Activated naive CD4-positive, alpha-beta T cell treated with anti-CD3 and anti-CD28 coated beads for 36 hours (primary cell): Measurements from ENCODE around the gene CDK14. TPM values are rescaled to one million over a fixed set of nuclear protein-coding genes. Genes with fewer than 3 reads are reported as not detected.
"Not testable (repeated sequence)": the region's sequence is repeated elsewhere in the genome, so short reads cannot be mapped to it uniquely, and the experiment has no call there.

ENCODE experiments used
- CTCF ChIA-PET: fragments of 350-600 bp; sonication (Branson Sonifier 250); formaldehyde crosslinking; loops from one replicate; lab custom pipeline; 2021; ENCODE audit warnings: antibody characterized with exemption; lab: Charles Lee
- DNase-seq: peaks from one replicate; pipeline ENCODE4 v3.0.0-alpha.2; 2020
- H3K27ac Mint-ChIP-seq: one replicate; pipeline ENCODE4 v1.8.0; 2021; ENCODE audit warnings: mild to moderate bottlenecking, mixed read lengths
- H3K27me3 Mint-ChIP-seq: one replicate; pipeline ENCODE4 v1.8.0; 2021; ENCODE audit warnings: low read depth, mixed read lengths
- H3K36me3 Mint-ChIP-seq: one replicate; pipeline ENCODE4 v1.8.0; 2021; ENCODE audit warnings: low read depth, mixed read lengths
- H3K4me1 Mint-ChIP-seq: one replicate; pipeline ENCODE4 v1.8.0; 2021; ENCODE audit warnings: low read depth, mixed read lengths
- H3K4me3 Mint-ChIP-seq: one replicate; pipeline ENCODE4 v1.8.0; 2021; ENCODE audit warnings: mild to moderate bottlenecking, moderate library complexity, mixed read lengths
- H3K9me3 Mint-ChIP-seq: one replicate; pipeline ENCODE4 v1.8.0; 2021; ENCODE audit warnings: mixed read lengths
- intact Hi-C: fragments of 100-400 bp; cut with micrococcal nuclease; formaldehyde crosslinking; loops from one replicate; pipeline ENCODE4 v1.15.1; 2023
- total RNA-seq, 2 experiments: library from RNA; stranded (reverse); gene quantifications; one replicate each; pipeline ENCODE4 v1.2.3, GENCODE V29; 2021

The CDK14 gene
- total RNA-seq, 2 experiments from 2014 or later = 0.42 to 0.81 TPM

DNA sequence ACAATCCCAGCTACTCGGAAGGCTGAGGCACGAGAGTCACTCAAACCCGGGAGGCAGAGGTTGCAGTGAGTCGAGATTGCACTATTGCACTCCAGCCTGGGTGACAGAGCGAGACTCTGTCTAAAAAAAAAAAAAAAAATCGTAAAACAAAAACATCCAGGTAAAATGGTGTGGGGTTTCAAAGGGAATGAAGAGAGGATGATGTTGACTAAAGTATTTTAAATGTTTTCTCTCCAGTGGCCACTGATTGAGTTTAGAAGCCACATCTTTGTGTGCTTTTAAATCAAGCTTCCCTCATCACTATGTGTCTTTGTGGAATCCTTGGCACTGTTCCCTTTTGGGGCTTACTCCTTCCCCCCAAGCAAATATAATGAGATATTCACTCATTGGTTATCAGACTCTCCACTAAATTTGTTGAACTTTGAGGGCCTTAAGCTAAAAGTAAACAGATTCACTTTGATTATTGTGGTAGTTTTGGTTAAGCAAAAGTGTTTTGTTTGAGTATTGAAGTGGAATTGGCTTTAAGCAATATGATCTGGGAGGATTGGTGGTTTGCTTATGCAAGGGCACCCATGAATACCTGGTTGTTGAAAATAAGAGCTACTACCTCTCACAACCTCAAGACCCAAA, 162.9 kb downstream of the CDK14 start:
- no peak for DNase-seq
- no peaks in the 10 kb centered on the region for H3K4me1 Mint-ChIP-seq
- H3K27me3 Mint-ChIP-seq = no peaks in the 10 kb centered on the region
- H3K27ac Mint-ChIP-seq = no peak overlapping the region
- H3K36me3 Mint-ChIP-seq = no peaks in the 10 kb centered on the region
- H3K4me3 Mint-ChIP-seq = no peak overlapping the region
- intact Hi-C loops = no loop called here
- H3K9me3 Mint-ChIP-seq = no peaks in the 10 kb centered on the region
- CTCF ChIA-PET = no interaction called here

DNA sequence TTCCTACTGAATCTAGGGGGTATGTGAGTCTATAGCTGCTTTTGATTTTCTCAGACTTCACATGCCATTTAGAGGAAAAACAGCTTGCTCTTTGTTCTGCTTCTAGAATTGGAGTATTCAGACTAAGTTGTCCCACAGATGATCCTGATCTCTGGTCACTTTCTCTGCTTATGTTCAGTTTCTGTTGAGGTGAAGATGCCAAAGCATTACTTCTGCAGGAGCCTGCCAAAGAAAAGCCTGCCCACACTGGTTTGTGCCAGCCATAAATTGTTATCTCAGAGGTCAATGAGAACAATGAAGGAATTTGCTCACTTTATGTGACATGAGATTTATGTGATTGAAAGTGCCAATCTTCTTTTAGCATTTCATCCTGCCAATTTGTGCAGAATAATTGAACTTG, 163.6 kb downstream of the CDK14 start:
- H3K36me3 Mint-ChIP-seq = no peaks in the 10 kb centered on the region
- no peaks in the 10 kb centered on the region for H3K27me3 Mint-ChIP-seq
- intact Hi-C loops = no loop called here
- no peaks in the 10 kb centered on the region for H3K9me3 Mint-ChIP-seq
- DNase-seq = no peak
- H3K4me1 Mint-ChIP-seq = no peaks in the 10 kb centered on the region
- CTCF ChIA-PET = no interaction called here
- H3K27ac Mint-ChIP-seq = no peak overlapping the region
- no peak overlapping the region for H3K4me3 Mint-ChIP-seq

DNA sequence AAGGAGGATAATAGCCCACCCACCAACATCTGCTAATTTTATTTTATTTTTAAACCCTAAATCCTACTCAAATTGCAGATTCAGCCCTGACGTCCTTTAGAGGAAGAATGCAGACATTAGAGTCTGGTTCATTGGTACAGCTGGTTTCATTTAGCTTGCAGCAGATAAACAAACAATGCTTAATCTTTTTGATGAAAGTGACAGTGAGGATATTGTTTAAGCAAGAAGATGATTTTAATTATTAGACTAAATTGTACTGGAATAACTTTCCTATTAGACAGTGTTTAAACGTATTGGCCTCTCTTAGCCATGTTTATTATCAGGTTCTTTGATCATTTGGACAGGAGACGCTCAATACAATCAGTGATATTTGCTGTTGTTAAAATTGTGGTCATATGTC, 164.8 kb downstream of the CDK14 start:
- Mint-ChIP-seq H3K9me3 (no peaks in the 10 kb centered on the region), H3K27ac (no peak overlapping the region), H3K4me3 (no peak overlapping the region), H3K36me3 (no peaks in the 10 kb centered on the region), H3K27me3 (no peaks in the 10 kb centered on the region), H3K4me1 (no peaks in the 10 kb centered on the region)
- intact Hi-C loops = no loop called here
- no peak for DNase-seq
- CTCF ChIA-PET = no interaction called here

DNA sequence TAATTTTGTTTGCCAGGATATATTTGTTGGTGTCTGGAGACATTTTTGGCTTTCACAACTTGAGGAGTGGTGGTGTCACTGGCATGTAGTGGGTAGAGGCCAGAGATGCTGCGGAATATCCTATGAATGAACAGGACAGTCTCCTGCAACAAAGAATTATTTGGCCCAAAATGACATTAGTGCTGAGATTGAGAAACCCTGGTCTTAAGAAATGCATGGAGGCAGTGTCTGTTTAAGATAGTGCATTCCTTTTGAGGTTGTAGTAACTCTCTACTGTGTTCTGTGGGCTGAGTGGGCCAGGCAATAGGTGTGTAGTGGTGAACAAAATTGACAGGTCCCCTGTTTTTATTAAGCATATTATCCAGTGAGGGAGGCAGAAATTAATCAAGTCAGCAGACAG, 165.5 kb downstream of the CDK14 start:
- Mint-ChIP-seq H3K9me3 (no peaks in the 10 kb centered on the region), H3K27ac (no peak overlapping the region), H3K27me3 (no peaks in the 10 kb centered on the region), H3K36me3 (no peaks in the 10 kb centered on the region), H3K4me3 (no peak overlapping the region), H3K4me1 (no peaks in the 10 kb centered on the region)
- intact Hi-C loops = no loop called here
- CTCF ChIA-PET = no interaction called here
- DNase-seq = no peak

DNA sequence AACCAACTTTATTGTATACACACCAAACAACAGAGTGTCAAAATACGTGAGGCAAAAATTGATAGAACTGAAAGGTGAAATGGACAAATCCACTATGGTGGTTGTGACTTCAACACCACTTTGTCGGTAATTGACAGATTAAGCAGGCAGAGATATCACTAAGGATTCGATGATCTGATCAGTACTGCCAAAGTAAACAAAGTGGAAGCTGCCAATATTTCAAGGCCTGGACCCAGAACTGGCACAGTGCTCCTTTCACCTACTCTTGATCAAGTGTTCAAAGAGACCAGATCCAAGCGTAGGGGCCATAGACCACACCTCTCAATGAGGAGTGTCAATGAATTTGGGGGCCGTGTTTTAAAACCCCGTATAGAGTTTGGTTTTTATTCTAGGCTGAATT, 167.0 kb downstream of the CDK14 start:
- Mint-ChIP-seq H3K27me3 (no peaks in the 10 kb centered on the region), H3K9me3 (no peaks in the 10 kb centered on the region), H3K27ac (no peak overlapping the region), H3K4me1 (no peaks in the 10 kb centered on the region), H3K36me3 (no peaks in the 10 kb centered on the region), H3K4me3 (no peak overlapping the region)
- CTCF ChIA-PET = no interaction called here
- intact Hi-C loops = no loop called here
- no peak for DNase-seq

DNA sequence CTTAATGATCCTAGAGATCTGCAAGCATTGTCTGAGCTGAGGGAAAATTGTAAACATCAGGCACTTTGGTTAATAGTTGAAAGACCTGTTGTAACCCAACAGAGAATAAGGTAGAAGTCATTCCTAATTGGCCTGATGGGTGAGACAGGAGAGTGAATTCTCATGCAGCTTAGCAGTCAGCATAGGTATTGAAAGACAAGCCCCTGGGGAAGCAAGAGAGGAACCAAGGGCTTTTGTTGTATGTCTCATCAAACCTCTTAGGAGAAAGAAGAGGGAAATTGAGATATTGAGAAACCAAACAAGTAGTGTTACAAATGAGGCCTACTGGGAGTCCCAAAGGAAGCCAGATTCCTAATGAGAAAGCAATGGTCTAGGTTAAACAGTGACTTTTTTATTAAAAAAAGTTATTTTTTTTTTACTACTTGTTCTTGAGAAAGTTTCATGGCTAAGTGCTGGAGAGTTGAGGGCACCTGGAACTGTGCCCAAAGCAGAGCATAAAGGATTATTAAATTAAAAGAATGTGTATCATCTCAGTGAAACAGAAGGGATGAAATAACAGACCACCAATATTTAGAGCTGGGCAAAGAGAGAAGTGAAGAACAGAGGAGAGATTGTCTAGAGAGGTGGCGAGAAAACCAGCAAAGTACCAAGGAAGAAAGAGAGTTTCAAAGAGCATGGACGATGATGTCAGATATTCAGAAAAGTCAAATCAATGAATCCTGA, 168.9 kb downstream of the CDK14 start:
- Mint-ChIP-seq H3K4me3 (no peak overlapping the region), H3K27ac (no peak overlapping the region), H3K36me3 (no peaks in the 10 kb centered on the region), H3K9me3 (no peaks in the 10 kb centered on the region), H3K4me1 (no peaks in the 10 kb centered on the region), H3K27me3 (no peaks in the 10 kb centered on the region)
- no peak for DNase-seq
- CTCF ChIA-PET = no interaction called here
- intact Hi-C loops = no loop called here

DNA sequence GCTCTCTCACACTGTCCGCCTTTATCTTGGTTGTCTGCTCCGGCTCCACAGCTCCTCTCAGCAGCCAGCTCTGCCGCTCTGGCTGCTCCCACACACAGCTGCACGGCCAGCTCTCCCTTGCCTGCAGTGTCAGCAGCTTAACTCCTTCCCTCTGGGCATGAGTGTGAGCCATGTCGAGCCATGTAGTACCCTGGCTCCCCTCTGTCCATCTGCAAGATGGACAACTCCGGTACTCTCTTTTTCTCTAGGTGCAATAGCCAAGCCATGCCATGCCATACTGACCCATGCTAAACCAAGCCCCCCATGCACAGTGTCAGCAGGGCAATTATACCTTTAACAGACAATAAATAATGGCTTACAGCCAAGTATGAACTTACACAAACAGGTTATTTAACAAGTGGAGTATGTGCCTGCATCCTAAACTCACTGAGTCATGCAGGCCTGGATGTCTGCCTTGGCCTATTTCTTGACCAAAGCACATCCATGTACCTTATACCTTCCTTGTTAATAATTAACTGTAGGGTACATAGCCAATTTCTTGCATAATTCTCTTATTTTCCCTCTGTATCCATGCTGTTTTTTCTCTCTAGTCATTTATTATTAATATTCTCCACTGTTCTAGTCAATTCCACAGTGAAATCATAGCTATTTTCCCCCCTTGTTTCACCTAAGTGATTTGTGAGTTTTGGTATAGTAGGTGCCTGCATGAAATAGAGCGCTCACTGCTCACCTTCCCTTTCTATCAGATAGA, 170.9 kb downstream of the CDK14 start:
- DNase-seq = no peak
- Mint-ChIP-seq H3K4me3 (no peak overlapping the region), H3K27ac (no peak overlapping the region), H3K36me3 (no peaks in the 10 kb centered on the region), H3K9me3 (peaks cover 6% of the 10 kb centered on the region), H3K4me1 (no peaks in the 10 kb centered on the region), H3K27me3 (no peaks in the 10 kb centered on the region)
- CTCF ChIA-PET = no interaction called here
- intact Hi-C loops = no loop called here

DNA sequence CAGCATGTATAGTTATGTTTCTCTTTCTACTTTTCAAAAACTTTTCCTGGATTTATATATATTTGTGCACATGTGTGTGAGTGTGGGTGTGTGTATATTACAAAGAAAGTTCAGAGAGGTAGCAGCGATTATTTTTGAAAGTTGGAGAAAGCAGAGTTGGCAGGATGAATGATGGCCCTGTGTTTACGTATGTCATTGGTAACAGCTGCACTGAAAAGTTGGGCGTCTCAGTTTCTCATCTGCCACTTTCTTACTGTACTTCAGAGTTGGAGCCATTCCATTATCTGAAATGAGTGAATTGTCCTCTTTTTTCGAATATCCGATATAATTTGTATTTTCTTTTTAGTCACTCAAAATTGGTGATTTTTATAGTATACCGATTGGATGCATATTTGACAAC, 172.2 kb downstream of the CDK14 start:
- no peaks in the 10 kb centered on the region for H3K4me1 Mint-ChIP-seq
- CTCF ChIA-PET = no interaction called here
- no peaks in the 10 kb centered on the region for H3K27me3 Mint-ChIP-seq
- intact Hi-C loops = no loop called here
- H3K36me3 Mint-ChIP-seq = no peaks in the 10 kb centered on the region
- no peak overlapping the region for H3K4me3 Mint-ChIP-seq
- no peak overlapping the region for H3K27ac Mint-ChIP-seq
- peaks cover 6% of the 10 kb centered on the region for H3K9me3 Mint-ChIP-seq
- no peak for DNase-seq

DNA sequence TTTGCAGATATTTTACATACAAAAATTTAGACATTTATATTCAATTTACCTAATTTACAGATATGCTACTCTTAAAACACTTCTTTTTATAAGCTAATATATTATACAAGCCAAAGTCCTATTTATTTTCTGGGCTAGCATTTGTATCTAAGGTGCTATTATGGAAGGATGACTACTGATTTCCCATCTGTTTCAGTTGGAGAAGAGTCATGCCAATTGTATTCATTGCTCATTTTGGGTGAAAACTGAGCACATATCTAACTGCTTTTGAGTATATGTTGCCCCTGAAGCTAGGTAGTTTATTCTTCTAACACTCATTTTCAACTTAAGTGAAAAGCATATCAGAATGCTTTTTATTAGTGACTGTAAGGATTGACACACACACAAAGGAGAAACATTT, 172.9 kb downstream of the CDK14 start:
- no peaks in the 10 kb centered on the region for H3K27me3 Mint-ChIP-seq
- peaks cover 6% of the 10 kb centered on the region for H3K9me3 Mint-ChIP-seq
- CTCF ChIA-PET = no interaction called here
- H3K4me3 Mint-ChIP-seq = no peak overlapping the region
- H3K4me1 Mint-ChIP-seq = no peaks in the 10 kb centered on the region
- H3K36me3 Mint-ChIP-seq = no peaks in the 10 kb centered on the region
- DNase-seq = no peak
- intact Hi-C loops = no loop called here
- no peak overlapping the region for H3K27ac Mint-ChIP-seq

DNA sequence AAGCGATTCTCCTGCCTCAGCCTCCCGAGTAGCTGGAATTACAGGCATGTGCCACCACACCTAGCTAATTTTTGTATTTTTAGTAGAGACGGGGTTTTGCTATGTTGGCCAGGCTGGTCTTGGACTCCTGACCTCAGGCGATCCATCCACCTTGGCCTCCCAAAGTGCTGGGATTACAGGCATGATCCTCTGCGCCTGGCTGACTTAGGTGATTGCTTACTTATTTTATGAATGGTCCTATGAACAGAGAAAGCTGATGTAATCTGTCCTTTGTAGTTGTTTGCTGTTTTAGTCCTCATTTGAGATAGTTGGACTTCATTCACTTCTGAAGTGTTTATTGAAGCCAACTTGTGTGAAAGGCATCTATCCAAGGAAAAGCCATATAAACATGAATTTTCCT, 173.4 kb downstream of the CDK14 start:
- H3K36me3 Mint-ChIP-seq, H3K27ac Mint-ChIP-seq, H3K4me3 Mint-ChIP-seq, H3K4me1 Mint-ChIP-seq, H3K27me3 Mint-ChIP-seq, DNase-seq, CTCF ChIA-PET, H3K9me3 Mint-ChIP-seq, intact Hi-C loops: not testable (repeated sequence)

DNA sequence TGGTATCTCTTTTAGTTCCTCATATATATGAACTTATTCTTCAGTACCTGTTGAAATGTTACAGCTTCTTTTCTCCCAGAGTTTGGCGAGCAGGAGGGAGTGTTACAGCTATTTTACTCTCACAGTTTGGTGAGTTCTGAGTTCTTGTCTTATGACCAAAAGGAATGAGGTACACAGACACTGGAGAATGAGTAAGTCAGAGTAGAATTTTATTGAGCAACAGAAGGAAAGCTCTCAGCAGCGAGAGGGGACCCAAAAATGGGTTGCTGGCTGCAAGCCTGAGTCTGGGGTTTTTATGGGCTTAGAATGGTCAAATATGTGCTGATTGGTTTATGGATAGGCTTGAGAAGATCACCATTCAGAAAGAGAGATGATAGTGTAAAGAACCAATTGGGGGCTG, 175.2 kb downstream of the CDK14 start:
- no peak for DNase-seq
- CTCF ChIA-PET = no interaction called here
- H3K4me3 Mint-ChIP-seq = no peak overlapping the region
- no peaks in the 10 kb centered on the region for H3K4me1 Mint-ChIP-seq
- H3K27me3 Mint-ChIP-seq = no peaks in the 10 kb centered on the region
- intact Hi-C loops = no loop called here
- H3K27ac Mint-ChIP-seq = no peak overlapping the region
- H3K9me3 Mint-ChIP-seq = peaks cover 6% of the 10 kb centered on the region
- no peaks in the 10 kb centered on the region for H3K36me3 Mint-ChIP-seq

DNA sequence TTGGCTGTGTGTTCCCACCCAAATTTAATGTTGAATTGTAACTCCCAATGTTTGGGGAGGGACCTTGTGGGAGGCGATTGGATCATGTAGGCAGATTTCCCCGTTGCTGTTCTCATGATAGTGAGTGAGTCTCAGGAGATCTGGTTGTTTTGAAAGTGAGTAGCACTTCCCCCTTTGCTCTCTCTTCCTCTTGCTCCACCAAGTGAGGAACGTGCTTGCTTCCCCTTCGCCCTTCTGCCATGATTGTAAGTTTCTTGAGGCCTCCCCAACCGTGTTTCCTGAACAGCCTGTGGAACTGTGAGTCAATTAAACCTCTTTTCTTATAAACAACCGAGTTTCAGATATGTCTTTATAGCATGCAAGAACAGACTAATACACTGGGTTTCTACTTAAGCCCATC, 176.3 kb downstream of the CDK14 start:
- Mint-ChIP-seq H3K27me3 (no peaks in the 10 kb centered on the region), H3K36me3 (no peaks in the 10 kb centered on the region), H3K4me1 (no peaks in the 10 kb centered on the region), H3K4me3 (no peak overlapping the region), H3K9me3 (peaks cover 6% of the 10 kb centered on the region), H3K27ac (no peak overlapping the region)
- intact Hi-C loops = no loop called here
- no peak for DNase-seq
- CTCF ChIA-PET = no interaction called here

DNA sequence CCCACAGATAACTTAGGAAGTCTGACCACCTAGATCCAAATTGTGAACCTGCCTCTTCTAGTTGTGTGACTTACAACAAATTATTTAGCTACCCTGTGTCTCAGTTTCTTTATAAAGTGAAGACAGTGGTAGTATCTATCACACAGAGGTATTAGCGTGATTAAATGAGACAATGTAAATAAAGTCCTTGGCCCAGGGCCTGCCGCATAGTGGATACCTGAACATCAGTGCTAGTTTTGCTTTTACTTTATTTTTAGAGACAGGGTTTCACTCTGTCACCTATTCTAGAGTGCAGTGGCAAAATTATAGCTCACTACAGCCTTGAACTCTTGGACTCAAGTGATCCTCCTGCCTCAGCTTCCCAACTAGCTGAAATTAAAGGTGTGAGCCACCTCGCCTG, 177.1 kb downstream of the CDK14 start:
- CTCF ChIA-PET = no interaction called here
- Mint-ChIP-seq H3K4me3 (no peak overlapping the region), H3K4me1 (no peaks in the 10 kb centered on the region), H3K27me3 (no peaks in the 10 kb centered on the region), H3K9me3 (peaks cover 6% of the 10 kb centered on the region), H3K36me3 (no peaks in the 10 kb centered on the region), H3K27ac (no peak overlapping the region)
- intact Hi-C loops = no loop called here
- no peak for DNase-seq
